Amniotic stem cell (primary cell): ENCODE measurements around the gene RETN.

Experiments used
- DNase-seq: peaks from one replicate; lab custom pipeline; 2025; lab: John Stamatoyannopoulos, UW

The RETN gene, protein sequence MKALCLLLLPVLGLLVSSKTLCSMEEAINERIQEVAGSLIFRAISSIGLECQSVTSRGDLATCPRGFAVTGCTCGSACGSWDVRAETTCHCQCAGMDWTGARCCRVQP

GRCh38 chr19:7668842-7669241 lies at the start of gene RETN:
RETN (plus strand) TSS chr19:7669049; CDS start chr19:7669327, 278 bp downstream.
- no peak for DNase-seq

- DNase-seq, result no peak
Observed at GRCh38 chr19:7619671-7620441, 49.0 kb upstream of the RETN start.

DNA sequence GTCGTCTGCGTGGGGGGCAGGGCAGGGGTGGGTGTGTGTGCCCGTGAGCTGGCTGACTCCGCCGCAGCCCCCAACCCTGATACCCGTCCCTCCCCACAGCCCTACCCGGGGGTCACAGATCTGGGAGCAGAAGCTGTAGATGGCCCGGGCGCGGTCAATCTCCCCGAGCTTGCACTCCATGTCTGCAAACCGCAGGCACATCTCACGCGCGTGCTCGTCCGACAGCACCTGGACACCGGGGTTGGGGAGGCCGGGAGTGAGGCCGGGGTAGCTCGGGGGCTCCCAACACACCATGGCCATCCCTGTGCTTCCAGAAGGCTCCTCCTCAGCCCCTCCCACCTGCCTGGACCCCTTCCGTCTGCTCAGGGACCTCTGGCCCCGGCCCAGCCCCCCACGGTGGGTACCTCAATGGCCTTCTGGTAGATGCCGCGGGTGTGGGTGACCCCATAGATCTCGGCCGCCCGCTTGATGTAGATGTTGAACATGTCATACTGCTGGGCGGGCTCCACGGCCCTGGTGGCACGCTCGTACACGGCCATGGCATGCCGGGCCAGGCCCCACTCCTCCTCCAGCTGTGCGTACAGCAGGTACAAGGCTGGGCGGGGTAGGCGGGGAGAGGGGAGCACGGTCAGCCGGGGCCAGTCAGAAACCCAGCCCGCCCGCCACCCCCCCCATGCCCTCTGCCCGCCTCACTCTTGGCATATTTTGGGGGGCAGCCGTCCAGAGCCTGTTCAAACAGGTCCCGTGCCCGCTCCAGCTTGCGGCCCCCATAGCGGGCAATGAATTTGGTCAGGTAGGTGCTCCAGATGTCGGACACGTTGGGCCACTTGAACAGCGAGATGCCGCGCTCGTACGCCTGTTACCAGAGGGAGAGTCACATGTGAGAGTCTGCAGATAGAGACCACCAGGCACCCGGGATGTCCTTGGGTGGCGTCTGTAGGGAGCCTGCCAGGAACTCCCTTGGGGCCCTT lies 48.1 kb upstream of the RETN start:
- DNase-seq, result no peak

DNA sequence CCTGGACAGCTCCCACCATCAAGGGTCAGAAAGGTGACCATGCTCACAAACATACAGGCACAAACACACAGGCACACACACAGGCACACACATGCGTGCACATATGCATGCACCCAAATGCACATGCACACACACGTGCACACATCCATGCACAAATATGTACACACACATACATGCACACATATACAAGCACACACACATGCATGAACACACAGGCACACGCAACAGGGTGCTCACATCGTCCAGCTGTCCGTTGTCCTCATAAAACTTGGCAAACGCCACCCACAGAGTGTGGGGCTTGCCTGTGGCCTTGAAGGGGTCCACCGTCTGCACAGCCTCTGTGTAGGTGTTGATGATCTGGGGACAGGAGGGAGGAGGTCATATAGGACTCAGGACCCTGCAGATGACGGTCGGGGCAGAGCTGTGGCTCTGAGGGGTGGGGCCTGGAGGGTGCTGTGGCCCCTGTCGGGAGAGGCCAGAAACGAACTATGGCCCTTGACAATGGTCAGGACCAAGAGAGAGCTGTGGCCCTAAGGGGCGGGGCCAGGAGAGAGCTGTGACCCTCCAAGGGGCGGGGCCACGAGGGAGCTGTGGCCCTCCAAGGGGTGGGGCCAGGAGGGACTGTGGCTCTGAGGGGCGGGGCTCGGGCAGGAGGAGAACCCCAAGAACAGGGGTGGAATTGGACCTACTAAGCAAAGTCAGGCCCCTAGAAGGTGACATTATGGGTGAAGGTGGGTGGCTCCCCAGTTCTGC lies 45.7 kb upstream of the RETN start:
- DNase-seq, result no peak

GRCh38 chr19:7623725-7624603 lies 44.9 kb upstream of the RETN start:
- no peak for DNase-seq

- no peak for DNase-seq
Observed at GRCh38 chr19:7624810-7625209, 44.0 kb upstream of the RETN start.

GRCh38 chr19:7625763-7626372 lies 43.0 kb upstream of the RETN start:
- no peak for DNase-seq

DNA sequence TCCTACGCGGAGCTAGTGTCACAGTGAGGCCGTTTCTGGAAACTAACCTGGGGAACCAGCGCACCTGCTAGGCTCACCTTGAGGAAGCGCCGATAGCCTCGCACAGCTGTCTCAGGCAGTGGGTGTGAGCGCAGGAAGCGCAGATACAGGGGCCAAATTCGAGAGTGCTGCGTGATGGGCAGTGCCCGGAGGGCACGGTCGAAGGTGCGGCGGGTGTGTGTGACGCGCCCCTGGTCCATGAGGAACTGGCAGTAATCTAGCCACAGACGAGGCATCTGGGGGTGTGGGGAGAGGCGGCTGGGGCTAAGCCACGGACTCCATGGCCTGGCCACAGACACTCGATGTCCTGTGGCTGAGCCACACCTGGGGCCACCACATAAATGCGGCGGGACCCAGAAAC lies 41.7 kb upstream of the RETN start:
- no peak for DNase-seq

DNA sequence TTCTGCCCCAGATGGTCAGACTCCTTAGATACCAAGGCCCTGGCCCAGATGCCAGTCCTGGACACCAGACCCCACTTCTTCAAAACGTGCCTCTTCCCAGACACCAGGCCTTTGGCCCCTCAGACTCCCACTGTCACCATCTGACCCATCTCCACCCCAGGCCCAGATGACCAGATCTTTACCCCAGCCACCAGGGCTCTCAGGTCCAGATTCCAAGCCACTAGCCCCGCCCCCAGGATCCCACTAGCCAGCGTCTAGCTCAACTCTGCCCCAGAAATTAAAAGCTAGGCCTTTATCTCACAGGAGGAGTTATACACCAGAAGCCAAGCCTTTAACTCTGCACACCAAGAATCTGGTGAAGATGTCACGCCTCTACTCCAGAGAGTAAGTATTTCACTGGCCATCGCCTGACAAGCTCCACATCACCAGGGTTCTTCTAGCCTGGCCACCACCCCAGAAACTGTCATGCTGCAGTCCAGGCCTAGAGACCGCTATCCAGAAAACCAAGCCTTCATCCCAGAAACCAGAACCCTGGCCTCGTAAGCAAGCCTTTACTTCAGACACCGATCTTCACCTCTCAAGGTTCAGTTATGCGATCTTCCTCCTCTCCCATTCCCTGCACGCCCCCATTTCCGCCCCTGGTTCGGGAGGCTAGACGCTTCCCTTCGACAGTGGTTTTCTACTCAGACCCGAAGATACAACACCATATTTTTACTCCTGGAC lies 40.1 kb upstream of the RETN start:
- DNase-seq, result no peak

DNA sequence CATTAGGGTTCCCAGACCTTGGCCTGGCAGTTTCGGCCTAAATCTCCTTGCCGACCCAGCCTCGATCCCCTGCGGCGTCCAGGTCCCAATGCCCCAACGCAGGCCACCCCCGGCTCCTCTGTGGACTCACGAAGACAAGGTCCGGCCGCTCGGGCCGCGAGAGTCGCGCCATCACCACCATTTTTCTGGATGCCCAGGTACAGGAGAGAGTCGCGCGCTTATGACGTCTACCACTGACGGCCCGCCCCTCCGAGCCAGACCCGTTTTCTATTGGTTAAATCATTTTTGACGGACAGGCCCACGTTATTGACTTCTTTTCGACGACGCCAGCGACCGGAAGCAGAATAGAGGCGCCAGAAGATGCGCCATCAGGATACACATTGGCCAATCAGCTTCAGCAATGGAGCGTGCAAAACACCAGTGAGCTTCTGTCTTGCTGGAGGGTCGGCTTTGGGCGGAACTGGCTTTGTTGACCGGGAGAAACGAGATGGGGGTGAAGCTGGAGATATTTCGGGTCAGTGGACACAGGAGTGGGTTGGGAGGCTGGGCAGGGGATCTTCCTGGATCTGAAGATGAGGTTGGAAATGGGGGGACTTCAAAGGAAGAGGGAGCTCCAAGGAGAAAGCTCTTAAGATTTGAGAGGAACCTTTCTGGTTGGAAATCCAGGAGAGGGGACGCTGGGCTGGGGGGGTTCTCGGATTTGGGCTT lies 39.3 kb upstream of the RETN start, which contains the start of the genes PET100 and XAB2:
PET100 (plus strand) TSS at position 447 of the 708 bp plus-strand sequence; CDS start at position 488, 41 bp downstream.
XAB2 (minus strand) TSS at position 199 of the 708 bp plus-strand sequence; CDS start at position 181, 18 bp downstream.
- peak; percentile 97 for DNase-seq

DNA sequence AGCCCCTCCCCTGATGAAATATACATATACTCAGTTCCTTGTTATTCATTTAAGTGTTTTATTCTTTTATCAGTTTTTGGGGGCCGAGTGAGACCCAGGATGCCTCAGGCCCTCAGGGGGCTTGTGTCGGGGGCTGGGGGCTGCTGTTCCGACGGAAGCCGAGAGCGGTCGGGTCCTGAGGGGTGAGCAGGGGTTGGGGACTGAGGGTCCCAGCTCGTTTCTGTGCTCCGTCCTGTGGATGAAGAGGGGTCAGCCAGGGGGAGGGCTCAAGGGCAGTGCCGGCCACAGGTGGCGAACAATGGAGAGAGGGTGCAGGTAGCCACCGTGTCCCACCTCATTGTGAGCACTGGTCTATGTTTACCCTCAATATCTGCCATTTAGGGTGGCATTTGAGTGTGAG lies 37.3 kb upstream of the RETN start:
- DNase-seq, result no peak

GRCh38 chr19:7632340-7633203 lies 36.3 kb upstream of the RETN start:
- no peak for DNase-seq

DNA sequence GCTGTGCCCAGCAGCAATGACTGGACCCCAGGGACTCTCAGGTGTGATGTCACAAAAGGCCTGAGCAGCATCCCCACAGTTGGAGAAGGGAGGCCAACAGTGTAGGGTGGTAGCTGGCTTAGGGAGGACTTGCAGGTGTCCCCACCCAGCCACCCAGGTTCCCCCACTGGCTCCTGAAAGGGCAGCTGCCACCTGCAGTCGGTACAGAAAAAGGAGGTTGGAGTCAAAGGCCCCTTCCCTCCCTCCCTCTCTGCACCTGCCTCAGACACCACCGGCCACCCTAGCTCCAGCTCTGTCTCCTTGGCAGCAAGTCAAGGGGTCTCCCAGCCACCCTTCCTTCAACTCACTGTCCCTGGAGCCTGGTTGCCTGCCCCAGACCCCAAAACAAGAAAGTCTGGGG lies 35.2 kb upstream of the RETN start, which contains the start of gene PCP2:
PCP2 (minus strand) TSS at position 22 of the 400 bp plus-strand sequence. CDS start 262 bp downstream, outside the sequence.
- no peak for DNase-seq

GRCh38 chr19:7635670-7636069 lies 33.2 kb upstream of the RETN start:
- DNase-seq, result no peak

GRCh38 chr19:7636317-7636690 lies 32.5 kb upstream of the RETN start:
- no peak for DNase-seq

GRCh38 chr19:7636691-7637373 lies 32.0 kb upstream of the RETN start, which contains the start of gene STXBP2:
STXBP2 (plus strand) TSS chr19:7637110; CDS start chr19:7637150, 40 bp downstream.
- DNase-seq, result no peak
